PC-3 (cell line): ENCODE measurements around the gene PLEKHN1.

ENCODE experiments used
- EZH2 ChIP-seq: fragments of 300-600 bp; sonication (generic); IDR thresholded peaks from one replicate; pipeline ENCODE4 v1.6.1; 2017; ENCODE audit warnings: antibody characterized with exemption, mild to moderate bottlenecking, low read length; ENCODE audit not compliant: unreplicated experiment
- EZH2phosphoT487 ChIP-seq: fragments of 300-600 bp; sonication (generic); IDR thresholded peaks from 2 replicates; pipeline ENCODE4 v1.6.1; 2018; ENCODE audit warnings: mild to moderate bottlenecking, antibody characterized with exemption, low read length, borderline replicate concordance
- TF ChIP-seq, protein P1 (sequence below): fragments of 300-600 bp; sonication (generic); conservative IDR thresholded peaks from 2 replicates; pipeline ENCODE4 v1.5.1; 2017; ENCODE audit warnings: antibody characterized with exemption, low read depth, mild to moderate bottlenecking, low read length

DNA sequence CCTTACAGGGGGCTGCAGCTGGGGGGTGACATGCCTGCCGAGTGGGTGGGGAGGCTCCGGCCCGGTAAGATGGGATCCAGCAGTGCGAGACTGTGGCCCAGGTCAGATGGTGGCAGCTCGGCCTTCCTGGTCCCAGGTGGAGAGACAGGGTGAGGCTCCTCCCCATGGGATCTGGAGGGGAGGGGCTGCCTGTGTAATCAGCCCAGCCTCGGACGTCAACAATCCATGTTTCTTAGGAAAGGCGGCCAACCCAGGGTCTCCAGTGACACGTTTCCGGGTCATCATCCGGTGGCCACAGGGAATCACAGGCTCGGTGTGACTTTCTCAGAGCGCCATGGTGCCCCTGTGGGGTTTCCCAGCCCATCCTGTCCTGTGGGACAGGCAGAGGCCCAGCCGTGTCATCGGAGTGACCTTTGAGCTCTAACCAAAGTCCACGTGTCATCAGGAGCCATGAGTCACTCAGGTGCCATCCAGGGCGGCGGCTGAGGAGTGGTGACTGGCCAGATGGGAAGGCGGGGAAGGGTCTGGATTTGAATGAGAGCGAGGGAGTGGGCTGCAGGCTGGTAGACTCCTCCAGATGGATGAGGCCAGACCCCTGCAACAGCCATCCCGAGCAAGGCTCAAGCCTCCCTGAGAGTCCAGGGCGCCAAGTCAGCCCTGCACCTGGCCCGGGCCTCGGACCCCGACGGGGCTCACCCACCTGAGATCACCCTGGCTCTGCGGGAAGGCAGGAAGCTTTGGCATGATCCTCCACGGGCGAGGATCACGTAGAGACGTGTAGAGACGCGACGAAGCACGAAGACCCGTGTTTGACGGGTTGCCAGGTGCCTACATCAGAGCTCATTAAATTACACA is 40.2 kb downstream of the PLEKHN1 start:
- TF ChIP-seq, protein P1, sequence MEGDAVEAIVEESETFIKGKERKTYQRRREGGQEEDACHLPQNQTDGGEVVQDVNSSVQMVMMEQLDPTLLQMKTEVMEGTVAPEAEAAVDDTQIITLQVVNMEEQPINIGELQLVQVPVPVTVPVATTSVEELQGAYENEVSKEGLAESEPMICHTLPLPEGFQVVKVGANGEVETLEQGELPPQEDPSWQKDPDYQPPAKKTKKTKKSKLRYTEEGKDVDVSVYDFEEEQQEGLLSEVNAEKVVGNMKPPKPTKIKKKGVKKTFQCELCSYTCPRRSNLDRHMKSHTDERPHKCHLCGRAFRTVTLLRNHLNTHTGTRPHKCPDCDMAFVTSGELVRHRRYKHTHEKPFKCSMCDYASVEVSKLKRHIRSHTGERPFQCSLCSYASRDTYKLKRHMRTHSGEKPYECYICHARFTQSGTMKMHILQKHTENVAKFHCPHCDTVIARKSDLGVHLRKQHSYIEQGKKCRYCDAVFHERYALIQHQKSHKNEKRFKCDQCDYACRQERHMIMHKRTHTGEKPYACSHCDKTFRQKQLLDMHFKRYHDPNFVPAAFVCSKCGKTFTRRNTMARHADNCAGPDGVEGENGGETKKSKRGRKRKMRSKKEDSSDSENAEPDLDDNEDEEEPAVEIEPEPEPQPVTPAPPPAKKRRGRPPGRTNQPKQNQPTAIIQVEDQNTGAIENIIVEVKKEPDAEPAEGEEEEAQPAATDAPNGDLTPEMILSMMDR = no peak
- no peak for TF ChIP-seq EZH2
- TF ChIP-seq EZH2phosphoT487 = no peak
